Esophagus squamous epithelium (tissue), 4 donors: Measurements from ENCODE around the gene PDRG1.

Source experiments
- POLR2A ChIP-seq, 4 donors: fragments of 450-650 bp; IDR thresholded peaks; one replicate each; pipeline ENCODE4 v1.6.1; 2017; ENCODE audit warnings: antibody characterized with exemption in 4 of 4, mild to moderate bottlenecking in 4 of 4, moderate library complexity in 3 of 4
- TF ChIP-seq, protein P1 (sequence below), 6 experiments: fragments of 450-650 bp in 4 of 6; fragments of 200-600 bp in 2 of 6; sonication (generic) in 2 of 6; IDR thresholded peaks; one replicate each; pipeline ENCODE4 v1.5.1; 2016 to 2019; ENCODE audit warnings: antibody characterized with exemption in 6 of 6, mild to moderate bottlenecking in 4 of 6, moderate library complexity in 4 of 6

DNA sequence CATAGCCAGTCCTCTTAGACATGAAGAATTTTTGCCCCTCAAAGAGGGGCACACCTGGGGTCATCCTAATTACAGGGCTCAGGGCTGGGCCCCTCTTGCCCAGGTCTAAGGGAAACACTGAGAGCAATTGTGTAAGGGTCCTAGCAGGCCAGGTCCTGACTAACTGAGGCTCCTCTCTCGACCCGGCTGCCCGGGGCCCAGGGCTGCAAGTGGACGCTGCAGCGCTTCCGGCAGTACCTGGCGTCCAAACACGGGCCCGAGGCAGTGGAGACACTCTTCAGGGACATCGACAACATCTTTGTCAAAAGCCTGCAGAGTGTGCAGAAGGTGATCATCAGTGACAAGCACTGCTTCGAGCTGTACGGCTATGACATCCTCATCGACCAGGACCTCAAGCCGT, 17.4 kb downstream of the PDRG1 start:
- TF ChIP-seq, protein P1, sequence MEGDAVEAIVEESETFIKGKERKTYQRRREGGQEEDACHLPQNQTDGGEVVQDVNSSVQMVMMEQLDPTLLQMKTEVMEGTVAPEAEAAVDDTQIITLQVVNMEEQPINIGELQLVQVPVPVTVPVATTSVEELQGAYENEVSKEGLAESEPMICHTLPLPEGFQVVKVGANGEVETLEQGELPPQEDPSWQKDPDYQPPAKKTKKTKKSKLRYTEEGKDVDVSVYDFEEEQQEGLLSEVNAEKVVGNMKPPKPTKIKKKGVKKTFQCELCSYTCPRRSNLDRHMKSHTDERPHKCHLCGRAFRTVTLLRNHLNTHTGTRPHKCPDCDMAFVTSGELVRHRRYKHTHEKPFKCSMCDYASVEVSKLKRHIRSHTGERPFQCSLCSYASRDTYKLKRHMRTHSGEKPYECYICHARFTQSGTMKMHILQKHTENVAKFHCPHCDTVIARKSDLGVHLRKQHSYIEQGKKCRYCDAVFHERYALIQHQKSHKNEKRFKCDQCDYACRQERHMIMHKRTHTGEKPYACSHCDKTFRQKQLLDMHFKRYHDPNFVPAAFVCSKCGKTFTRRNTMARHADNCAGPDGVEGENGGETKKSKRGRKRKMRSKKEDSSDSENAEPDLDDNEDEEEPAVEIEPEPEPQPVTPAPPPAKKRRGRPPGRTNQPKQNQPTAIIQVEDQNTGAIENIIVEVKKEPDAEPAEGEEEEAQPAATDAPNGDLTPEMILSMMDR (IDR thresholded peaks at IDR 0.05): no peak
- TF ChIP-seq POLR2A (IDR thresholded peaks at IDR 0.05): no peak
